IPS DF 4.7 (cell line): ENCODE measurements around the gene NEDD4.

Experiments
- DNase-seq: peaks from one replicate; pipeline ENCODE4 v3.0.0-alpha.2; 2013; ENCODE audit warnings: low spot score; ENCODE audit errors: extremely low read depth

Gene NEDD4

GRCh38 chr15:55784286-55784685, 209.1 kb downstream of the NEDD4 start:
- DNase-seq = no peak

DNA sequence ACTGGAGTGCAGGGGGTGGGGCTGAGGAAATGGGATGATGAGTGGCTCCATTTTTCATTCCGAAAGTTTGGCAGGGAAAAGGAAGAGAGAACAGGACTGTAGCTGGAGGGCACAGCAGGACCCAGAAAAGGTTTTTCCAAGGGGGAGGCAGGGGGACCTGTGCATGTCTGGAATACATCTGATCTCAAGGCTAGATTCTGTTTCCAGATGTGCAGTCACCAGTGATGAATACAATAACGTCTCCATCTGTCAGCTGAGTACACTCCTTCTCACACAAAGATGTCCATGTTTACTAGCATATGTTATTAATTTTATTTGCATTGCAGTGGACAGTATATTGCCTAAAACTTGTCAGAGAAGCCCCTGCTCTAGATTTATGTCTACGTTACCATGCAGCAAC, 210.5 kb downstream of the NEDD4 start:
- no peak for DNase-seq

DNA sequence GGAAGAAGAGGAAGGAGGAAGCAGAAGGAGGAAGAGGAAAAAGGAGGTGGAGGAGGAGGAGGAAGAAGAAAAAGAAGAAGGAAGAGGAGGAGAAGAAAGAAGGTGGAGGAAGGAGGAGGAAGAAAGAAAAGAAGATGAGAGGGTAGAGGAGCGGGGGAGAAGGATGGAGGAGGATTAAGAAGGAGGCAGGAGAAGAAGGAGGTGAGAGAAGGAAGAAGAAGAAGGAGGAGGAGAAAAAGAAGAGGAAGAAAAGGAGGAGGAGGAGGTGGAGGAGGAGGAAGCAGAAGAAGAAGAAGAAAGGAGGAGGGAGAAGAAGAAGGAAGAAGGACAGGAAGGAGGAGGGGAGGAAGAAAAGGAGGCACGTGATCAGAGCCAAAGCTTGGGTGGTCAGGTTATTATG, 213.1 kb downstream of the NEDD4 start:
- no peak for DNase-seq

- DNase-seq = no peak
These were observed 214.5 kb downstream of the NEDD4 start for GRCh38 chr15:55778932-55779331.
